Liver (tissue), 9 donors: ENCODE results near the gene TUBB1. TPM values are rescaled to one million over a fixed set of nuclear protein-coding genes. Genes with fewer than 3 reads are reported as not detected.

ENCODE experiments used
- DNase-seq: peaks from one replicate; pipeline ENCODE4 v3.0.0-alpha.2; 2017; ENCODE audit warnings: low spot score
- H3K27ac ChIP-seq, 2 donors: one replicate each; pipeline ENCODE4 v1.7.0; 2013; ENCODE audit warnings: inconsistent platforms in 2 of 2, low read length in 2 of 2, control low read depth in 1 of 2, low read depth in 1 of 2, mild to moderate bottlenecking in 1 of 2
- H3K27me3 ChIP-seq, 4 donors: one replicate each; pipeline versions ENCODE4 v1.6.1 to v1.7.0; 2013; ENCODE audit warnings: low read length in 3 of 4, inconsistent platforms in 1 of 4, mild to moderate bottlenecking in 1 of 4, moderate library complexity in 1 of 4; ENCODE audit not compliant: control insufficient read depth in 4 of 4, insufficient read depth in 4 of 4
- H3K36me3 ChIP-seq, 4 donors: one replicate each; pipeline versions ENCODE4 v1.6.1 to v1.7.0; 2013; ENCODE audit warnings: low read length in 3 of 4, mild to moderate bottlenecking in 3 of 4, low read depth in 1 of 4, moderate library complexity in 1 of 4; ENCODE audit not compliant: control insufficient read depth in 4 of 4, insufficient read depth in 3 of 4
- H3K4me1 ChIP-seq, 4 donors: one replicate each; pipeline versions ENCODE4 v1.6.1 to v1.7.0; 2013; ENCODE audit warnings: low read length in 3 of 4, mild to moderate bottlenecking in 3 of 4, moderate library complexity in 1 of 4; ENCODE audit not compliant: control insufficient read depth in 4 of 4, insufficient read depth in 4 of 4
- H3K4me3 ChIP-seq, 3 donors: one replicate each; pipeline versions ENCODE4 v1.6.1 to v1.7.0; 2013; ENCODE audit warnings: low read length in 3 of 3, control low read depth in 1 of 3, low read depth in 1 of 3, mild to moderate bottlenecking in 1 of 3
- H3K9ac ChIP-seq, 2 donors: one replicate each; pipeline ENCODE4 v1.7.0; 2013; ENCODE audit warnings: low read length in 2 of 2, mild to moderate bottlenecking in 2 of 2, moderate library complexity in 2 of 2, control low read depth in 1 of 2, low read depth in 1 of 2
- H3K9me3 ChIP-seq, 4 donors: one replicate each; pipeline versions ENCODE4 v1.6.1 to v1.7.0; 2013; ENCODE audit warnings: low read length in 3 of 4; ENCODE audit not compliant: control insufficient read depth in 4 of 4
- EGR1 ChIP-seq, 2 donors: IDR thresholded peaks; 2 replicates each; pipeline ENCODE4 v1.6.1; 2016 to 2018; ENCODE audit warnings: antibody characterized with exemption in 2 of 2, low read depth in 2 of 2
- FOXA1 ChIP-seq: IDR thresholded peaks from 2 replicates; pipeline ENCODE4 v1.6.1; 2016; ENCODE audit warnings: antibody characterized with exemption
- FOXA2 ChIP-seq: IDR thresholded peaks from 2 replicates; pipeline ENCODE4 v1.6.1; 2016; ENCODE audit warnings: antibody characterized with exemption
- GABPA ChIP-seq, 2 donors: IDR thresholded peaks in 1 of 2; conservative IDR thresholded peaks in 1 of 2; 2 replicates each; pipeline ENCODE4 v1.6.1; 2016; ENCODE audit warnings: antibody characterized with exemption in 2 of 2, mild to moderate bottlenecking in 1 of 2, moderate library complexity in 1 of 2
- HNF4A ChIP-seq, 2 donors: conservative IDR thresholded peaks; 2 replicates each; pipeline ENCODE4 v1.6.1; 2016; ENCODE audit warnings: antibody characterized with exemption in 2 of 2, mild to moderate bottlenecking in 2 of 2
- HNF4G ChIP-seq: IDR thresholded peaks from 2 replicates; pipeline ENCODE4 v1.6.1; 2016; ENCODE audit warnings: antibody characterized with exemption
- JUND ChIP-seq, 2 donors: IDR thresholded peaks; 2 replicates each; pipeline ENCODE4 v1.6.1; 2016; ENCODE audit warnings: antibody characterized with exemption in 2 of 2
- NR2F2 ChIP-seq: IDR thresholded peaks from 2 replicates; pipeline ENCODE4 v1.6.1; 2016; ENCODE audit warnings: antibody characterized with exemption
- RAD21 ChIP-seq, 2 donors: IDR thresholded peaks; 2 replicates each; pipeline ENCODE4 v1.6.1; 2016; ENCODE audit warnings: antibody characterized with exemption in 2 of 2, mild to moderate bottlenecking in 2 of 2
- RXRA ChIP-seq, 2 donors: IDR thresholded peaks; 2 replicates each; pipeline ENCODE4 v1.6.1; 2017 to 2018; ENCODE audit warnings: antibody characterized with exemption in 2 of 2, mild to moderate bottlenecking in 1 of 2
- SP1 ChIP-seq: IDR thresholded peaks from 2 replicates; pipeline ENCODE4 v1.6.1; 2018; ENCODE audit warnings: antibody characterized with exemption, mild to moderate bottlenecking
- TAF1 ChIP-seq: conservative IDR thresholded peaks from 2 replicates; pipeline ENCODE4 v1.6.1; 2016; ENCODE audit warnings: antibody characterized with exemption, mild to moderate bottlenecking
- YY1 ChIP-seq: IDR thresholded peaks from 2 replicates; pipeline ENCODE4 v1.6.1; 2016; ENCODE audit warnings: antibody characterized with exemption, mild to moderate bottlenecking
- WGBS: extraction: QIAGEN DNeasy Blood & Tissue Kit; methylation state at CpG from one replicate; pipeline ENCODE4 v1.1.7; 2013; 5-methylcytosine and 5-hydroxymethylcytosine counted together
- polyA plus RNA-seq, 2 donors: library from polyadenylated mRNA; stranded (reverse) in 1 of 2; unstranded in 1 of 2; fragments of 200-250 nt in 1 of 2; fragments of >200 nt in 1 of 2; fragmentation: Nextera tagmentation in 1 of 2; extraction: Ambion mirVana in 1 of 2; gene quantifications; one replicate each; pipeline versions ENCODE4 v1.2.1 to v1.2.3, GENCODE V29; 2013 to 2015
- total RNA-seq, 2 donors: library from RNA; depleted of rRNA; stranded (reverse); fragments of >200 nt; gene quantifications; one replicate each; pipeline ENCODE4 v1.2.3, GENCODE V29; 2014
- TF ChIP-seq, protein P1 (sequence below): fragments of 150-350 bp; IDR thresholded peaks from 2 replicates; pipeline ENCODE4 v1.5.1; 2017; ENCODE audit warnings: improper control_type of control experiment, low read depth, low read length; ENCODE audit not compliant: missing input control
- TF ChIP-seq, protein P2 (sequence below): IDR thresholded peaks from 2 replicates; pipeline ENCODE4 v1.6.1; 2016; ENCODE audit warnings: antibody characterized with exemption, mild to moderate bottlenecking
- TF ChIP-seq, protein P3 (sequence below): IDR thresholded peaks from 2 replicates; pipeline ENCODE4 v1.6.1; 2016; ENCODE audit warnings: antibody characterized with exemption
- TF ChIP-seq, protein P4 (sequence below): IDR thresholded peaks from 2 replicates; pipeline ENCODE4 v1.6.1; 2016; ENCODE audit warnings: antibody characterized with exemption
- TF ChIP-seq, protein P5 (sequence below): IDR thresholded peaks from 2 replicates; pipeline ENCODE4 v1.6.1; 2016; ENCODE audit warnings: antibody characterized with exemption
- donor health status: healthy.
- donor health status: healthy.
- donor health status: healthy.
- donor health status: healthy.
- donor health status: healthy.

TUBB1 gene
- total and polyA plus RNA-seq, 4 donors = 0.17 to 59.5 (median 0.24) TPM

DNA sequence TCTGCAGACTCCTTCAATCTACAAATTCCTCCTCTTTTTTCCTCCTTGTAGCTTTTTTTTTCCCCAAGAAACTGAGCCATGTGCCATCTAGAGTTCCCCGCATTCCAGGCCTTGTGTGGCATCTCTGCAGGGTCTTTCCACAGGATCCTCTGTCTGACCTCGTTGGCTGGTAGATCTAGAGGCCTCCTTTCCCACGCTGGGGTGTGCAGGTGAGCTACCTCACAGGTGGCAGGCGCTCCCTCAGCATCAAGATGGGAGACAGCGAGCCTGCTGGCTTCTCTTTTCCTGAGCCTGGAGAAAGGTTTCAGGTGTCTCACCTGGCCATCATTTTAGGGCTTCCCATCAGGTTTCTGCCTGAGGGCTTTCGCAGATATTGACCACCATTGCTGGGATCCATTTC, 47.8 kb upstream of the TUBB1 start:
- Histone ChIP-seq H3K27me3 (no peaks in the 10 kb centered on the region), H3K9me3 (peaks cover 0 to 8% (median 5%) of the 10 kb centered on the region in 4 donors), H3K36me3 (no peaks in the 10 kb centered on the region), H3K4me3 (no peak overlapping the region), H3K27ac (no peak overlapping the region), H3K9ac (no peak overlapping the region), H3K4me1 (no peaks in the 10 kb centered on the region)
- 85% methylated on average over 6 of the region's 6 CpGs for WGBS
- no peak for TF ChIP-seq EGR1 (IDR thresholded peaks at IDR 0.05; ENCODE audit: low read depth in 2 of 2)
- TF ChIP-seq, protein P1, sequence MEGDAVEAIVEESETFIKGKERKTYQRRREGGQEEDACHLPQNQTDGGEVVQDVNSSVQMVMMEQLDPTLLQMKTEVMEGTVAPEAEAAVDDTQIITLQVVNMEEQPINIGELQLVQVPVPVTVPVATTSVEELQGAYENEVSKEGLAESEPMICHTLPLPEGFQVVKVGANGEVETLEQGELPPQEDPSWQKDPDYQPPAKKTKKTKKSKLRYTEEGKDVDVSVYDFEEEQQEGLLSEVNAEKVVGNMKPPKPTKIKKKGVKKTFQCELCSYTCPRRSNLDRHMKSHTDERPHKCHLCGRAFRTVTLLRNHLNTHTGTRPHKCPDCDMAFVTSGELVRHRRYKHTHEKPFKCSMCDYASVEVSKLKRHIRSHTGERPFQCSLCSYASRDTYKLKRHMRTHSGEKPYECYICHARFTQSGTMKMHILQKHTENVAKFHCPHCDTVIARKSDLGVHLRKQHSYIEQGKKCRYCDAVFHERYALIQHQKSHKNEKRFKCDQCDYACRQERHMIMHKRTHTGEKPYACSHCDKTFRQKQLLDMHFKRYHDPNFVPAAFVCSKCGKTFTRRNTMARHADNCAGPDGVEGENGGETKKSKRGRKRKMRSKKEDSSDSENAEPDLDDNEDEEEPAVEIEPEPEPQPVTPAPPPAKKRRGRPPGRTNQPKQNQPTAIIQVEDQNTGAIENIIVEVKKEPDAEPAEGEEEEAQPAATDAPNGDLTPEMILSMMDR = no peak
- TF ChIP-seq, protein P2, sequence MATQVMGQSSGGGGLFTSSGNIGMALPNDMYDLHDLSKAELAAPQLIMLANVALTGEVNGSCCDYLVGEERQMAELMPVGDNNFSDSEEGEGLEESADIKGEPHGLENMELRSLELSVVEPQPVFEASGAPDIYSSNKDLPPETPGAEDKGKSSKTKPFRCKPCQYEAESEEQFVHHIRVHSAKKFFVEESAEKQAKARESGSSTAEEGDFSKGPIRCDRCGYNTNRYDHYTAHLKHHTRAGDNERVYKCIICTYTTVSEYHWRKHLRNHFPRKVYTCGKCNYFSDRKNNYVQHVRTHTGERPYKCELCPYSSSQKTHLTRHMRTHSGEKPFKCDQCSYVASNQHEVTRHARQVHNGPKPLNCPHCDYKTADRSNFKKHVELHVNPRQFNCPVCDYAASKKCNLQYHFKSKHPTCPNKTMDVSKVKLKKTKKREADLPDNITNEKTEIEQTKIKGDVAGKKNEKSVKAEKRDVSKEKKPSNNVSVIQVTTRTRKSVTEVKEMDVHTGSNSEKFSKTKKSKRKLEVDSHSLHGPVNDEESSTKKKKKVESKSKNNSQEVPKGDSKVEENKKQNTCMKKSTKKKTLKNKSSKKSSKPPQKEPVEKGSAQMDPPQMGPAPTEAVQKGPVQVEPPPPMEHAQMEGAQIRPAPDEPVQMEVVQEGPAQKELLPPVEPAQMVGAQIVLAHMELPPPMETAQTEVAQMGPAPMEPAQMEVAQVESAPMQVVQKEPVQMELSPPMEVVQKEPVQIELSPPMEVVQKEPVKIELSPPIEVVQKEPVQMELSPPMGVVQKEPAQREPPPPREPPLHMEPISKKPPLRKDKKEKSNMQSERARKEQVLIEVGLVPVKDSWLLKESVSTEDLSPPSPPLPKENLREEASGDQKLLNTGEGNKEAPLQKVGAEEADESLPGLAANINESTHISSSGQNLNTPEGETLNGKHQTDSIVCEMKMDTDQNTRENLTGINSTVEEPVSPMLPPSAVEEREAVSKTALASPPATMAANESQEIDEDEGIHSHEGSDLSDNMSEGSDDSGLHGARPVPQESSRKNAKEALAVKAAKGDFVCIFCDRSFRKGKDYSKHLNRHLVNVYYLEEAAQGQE = no peak
- TF ChIP-seq, protein P3, sequence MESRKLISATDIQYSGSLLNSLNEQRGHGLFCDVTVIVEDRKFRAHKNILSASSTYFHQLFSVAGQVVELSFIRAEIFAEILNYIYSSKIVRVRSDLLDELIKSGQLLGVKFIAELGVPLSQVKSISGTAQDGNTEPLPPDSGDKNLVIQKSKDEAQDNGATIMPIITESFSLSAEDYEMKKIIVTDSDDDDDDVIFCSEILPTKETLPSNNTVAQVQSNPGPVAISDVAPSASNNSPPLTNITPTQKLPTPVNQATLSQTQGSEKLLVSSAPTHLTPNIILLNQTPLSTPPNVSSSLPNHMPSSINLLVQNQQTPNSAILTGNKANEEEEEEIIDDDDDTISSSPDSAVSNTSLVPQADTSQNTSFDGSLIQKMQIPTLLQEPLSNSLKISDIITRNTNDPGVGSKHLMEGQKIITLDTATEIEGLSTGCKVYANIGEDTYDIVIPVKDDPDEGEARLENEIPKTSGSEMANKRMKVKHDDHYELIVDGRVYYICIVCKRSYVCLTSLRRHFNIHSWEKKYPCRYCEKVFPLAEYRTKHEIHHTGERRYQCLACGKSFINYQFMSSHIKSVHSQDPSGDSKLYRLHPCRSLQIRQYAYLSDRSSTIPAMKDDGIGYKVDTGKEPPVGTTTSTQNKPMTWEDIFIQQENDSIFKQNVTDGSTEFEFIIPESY = no peak
- TF ChIP-seq YY1 = no peak
- TF ChIP-seq, protein P4, sequence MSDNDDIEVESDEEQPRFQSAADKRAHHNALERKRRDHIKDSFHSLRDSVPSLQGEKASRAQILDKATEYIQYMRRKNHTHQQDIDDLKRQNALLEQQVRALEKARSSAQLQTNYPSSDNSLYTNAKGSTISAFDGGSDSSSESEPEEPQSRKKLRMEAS = no peak
- TF ChIP-seq RXRA (IDR thresholded peaks at IDR 0.05) = no peak
- no peak for TF ChIP-seq HNF4G
- TF ChIP-seq JUND (IDR thresholded peaks at IDR 0.05) = no peak
- TF ChIP-seq, protein P5, sequence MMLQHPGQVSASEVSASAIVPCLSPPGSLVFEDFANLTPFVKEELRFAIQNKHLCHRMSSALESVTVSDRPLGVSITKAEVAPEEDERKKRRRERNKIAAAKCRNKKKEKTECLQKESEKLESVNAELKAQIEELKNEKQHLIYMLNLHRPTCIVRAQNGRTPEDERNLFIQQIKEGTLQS = no peak
- TF ChIP-seq TAF1 = no peak
- TF ChIP-seq HNF4A (conservative IDR thresholded peaks at IDR 0.05) = no peak
- TF ChIP-seq FOXA2 = no peak
- no peak for TF ChIP-seq NR2F2
- TF ChIP-seq RAD21 (IDR thresholded peaks at IDR 0.05) = no peak
- TF ChIP-seq FOXA1 = no peak
- TF ChIP-seq SP1 = no peak
- no peak for DNase-seq

DNA sequence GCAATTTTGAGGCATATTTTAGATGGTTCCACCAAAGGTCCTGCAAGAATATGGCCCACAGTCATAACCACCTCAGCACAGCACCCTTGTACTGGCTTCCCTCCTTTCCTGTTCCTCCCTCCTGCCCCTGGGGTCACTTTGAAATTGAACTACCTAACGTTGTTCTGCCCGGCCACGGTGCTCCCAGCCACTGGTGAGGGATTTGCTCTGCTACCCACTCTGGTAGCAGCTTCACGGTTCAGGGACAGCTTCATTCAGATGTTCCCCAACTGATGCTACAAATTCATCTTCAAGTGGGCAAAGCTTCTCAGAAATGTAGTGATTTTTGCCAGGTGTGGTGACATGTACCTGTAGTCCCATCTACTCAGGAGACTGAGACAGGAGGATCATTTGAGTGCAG, 46.0 kb upstream of the TUBB1 start:
- Histone ChIP-seq H3K27ac (no peak overlapping the region), H3K36me3 (no peaks in the 10 kb centered on the region), H3K9ac (no peak overlapping the region), H3K4me1 (no peaks in the 10 kb centered on the region), H3K9me3 (peaks cover 0 to 8% (median 5%) of the 10 kb centered on the region in 4 donors), H3K27me3 (no peaks in the 10 kb centered on the region), H3K4me3 (no peak overlapping the region)
- TF ChIP-seq SP1 (no peak), GABPA (IDR thresholded peaks at IDR 0.05 in 1 of 2, conservative IDR thresholded peaks at IDR 0.05 in 1 of 2) (no peak), RXRA (IDR thresholded peaks at IDR 0.05) (no peak), JUND (IDR thresholded peaks at IDR 0.05) (no peak), RAD21 (IDR thresholded peaks at IDR 0.05) (no peak)
- TF ChIP-seq, protein P3 = no peak
- TF ChIP-seq, protein P1 = no peak
- TF ChIP-seq, protein P5 = no peak
- WGBS = 77% methylated on average over 4 of the region's 4 CpGs
- DNase-seq = no peak
